Left kidney (tissue), 2 donors: ENCODE results near the gene FGD5. TPM values are rescaled to one million over a fixed set of nuclear protein-coding genes. Genes with fewer than 3 reads are reported as not detected.
"Not testable (repeated sequence)": the region's sequence is repeated elsewhere in the genome, so short reads cannot be mapped to it uniquely, and the experiment has no call there.

Experiments
- DNase-seq: peaks from one replicate; pipeline ENCODE4 v3.0.0-alpha.2; 2013
- polyA plus RNA-seq: library from polyadenylated mRNA; unstranded; fragments of 120-200 nt; gene quantifications from one replicate; pipeline ENCODE4 v1.2.1, GENCODE V29; 2013; ENCODE audit not compliant: insufficient read length

Gene FGD5
- polyA plus RNA-seq, 1 donor: 20.9 TPM

DNA sequence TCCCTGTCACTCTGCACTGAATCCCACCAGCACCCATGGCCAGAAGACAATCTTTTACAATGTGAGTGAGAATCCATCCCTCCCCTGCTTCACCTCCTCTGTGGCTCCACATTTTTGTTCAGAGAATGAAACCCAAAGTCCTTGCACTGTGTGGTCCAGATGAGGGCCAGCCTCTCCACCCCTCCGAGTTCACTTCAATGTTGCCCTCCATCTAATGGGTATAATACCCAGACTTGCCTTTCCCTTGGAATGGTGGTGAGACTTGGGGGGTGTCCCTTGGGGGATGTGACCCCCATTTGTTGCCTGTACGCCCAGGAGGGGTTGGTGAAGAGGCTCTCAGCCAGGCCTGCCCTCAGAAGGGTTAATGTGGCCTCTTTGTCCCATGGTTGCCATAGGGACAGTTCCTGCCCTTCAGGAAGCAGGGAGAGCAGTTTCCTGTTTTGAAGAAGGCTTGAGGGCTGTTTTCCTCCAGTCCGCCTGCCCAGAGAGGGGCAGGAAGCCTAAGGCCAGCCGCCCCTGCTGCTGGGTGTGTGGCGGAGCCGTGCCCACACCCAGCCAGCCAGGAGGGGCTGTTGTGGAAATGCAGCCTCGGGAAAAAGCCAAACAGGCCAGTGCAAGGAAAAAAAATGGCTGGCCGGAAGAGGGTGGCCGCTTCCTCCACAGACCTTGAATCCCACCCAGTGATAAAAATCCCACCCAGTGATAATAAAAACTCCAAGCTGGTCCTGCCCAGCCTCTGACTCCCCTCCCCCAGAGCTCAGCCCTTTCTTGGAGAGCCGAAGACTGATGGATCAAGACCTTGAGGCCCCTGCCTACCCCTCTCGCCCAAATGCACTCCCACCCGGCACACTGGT is 14.6 kb upstream of the FGD5 start:
- no peak for DNase-seq

- DNase-seq: no peak
Measured at GRCh38 chr3:14804835-14805780, 13.7 kb upstream of the FGD5 start.

DNA sequence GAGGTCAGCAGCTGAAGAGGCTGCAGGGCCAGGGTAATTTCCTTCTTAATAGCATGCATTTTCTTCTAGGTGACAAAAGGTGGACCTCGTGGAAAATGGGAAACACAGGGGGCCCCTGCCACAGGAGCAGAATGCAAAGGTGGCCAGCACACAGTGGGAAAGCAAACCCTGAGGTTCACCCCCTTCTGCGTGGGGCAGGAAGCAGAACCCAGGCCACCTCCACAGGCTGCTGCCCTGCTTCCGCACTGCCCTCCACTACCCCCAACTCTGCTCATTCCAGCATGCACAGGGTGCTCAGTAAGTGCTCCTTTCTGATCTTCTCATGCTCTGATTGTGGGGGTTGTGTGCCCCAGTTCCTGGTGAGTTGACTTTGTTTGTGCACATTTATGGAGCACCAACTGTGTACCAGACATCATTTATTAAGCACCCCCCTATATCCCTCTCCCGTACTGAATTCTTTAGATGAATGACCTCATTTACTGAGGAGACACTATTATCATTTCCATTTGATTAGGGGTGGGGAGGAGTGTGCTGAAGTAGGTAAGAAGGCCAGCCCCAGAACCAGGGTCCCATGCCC is 12.7 kb upstream of the FGD5 start:
- no peak for DNase-seq

DNA sequence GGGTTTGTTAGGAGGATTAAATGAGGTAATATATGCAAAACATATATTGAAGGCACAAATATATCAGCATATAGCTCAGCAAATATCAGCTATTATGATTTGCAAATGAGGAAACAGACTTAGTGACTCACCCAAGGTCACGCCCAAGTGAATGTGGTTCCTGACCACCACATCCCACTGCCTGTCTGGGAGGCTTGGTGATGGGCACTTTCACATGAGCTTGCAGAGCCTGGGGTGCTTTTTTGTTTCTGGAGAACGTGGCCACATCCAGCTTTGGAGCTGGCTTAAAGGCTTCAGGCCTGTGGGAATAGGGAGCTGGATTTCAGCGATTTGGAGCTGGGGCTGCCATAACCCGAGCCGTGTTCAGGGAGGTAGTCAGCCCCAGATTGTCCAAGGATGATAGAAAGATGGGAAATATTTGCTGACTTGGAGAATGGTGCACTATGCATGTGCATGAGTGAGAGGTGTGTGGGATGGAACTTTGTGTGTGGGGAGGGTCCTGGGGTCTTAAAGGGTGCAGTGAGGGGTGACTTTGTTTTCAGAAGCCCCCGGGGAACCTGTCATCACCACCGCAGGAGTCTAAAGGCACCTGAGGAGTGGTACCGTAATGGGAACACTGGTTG is 12.0 kb upstream of the FGD5 start:
- DNase-seq: no peak

GRCh38 chr3:14808025-14808424 is 10.7 kb upstream of the FGD5 start:
- no peak for DNase-seq

DNA sequence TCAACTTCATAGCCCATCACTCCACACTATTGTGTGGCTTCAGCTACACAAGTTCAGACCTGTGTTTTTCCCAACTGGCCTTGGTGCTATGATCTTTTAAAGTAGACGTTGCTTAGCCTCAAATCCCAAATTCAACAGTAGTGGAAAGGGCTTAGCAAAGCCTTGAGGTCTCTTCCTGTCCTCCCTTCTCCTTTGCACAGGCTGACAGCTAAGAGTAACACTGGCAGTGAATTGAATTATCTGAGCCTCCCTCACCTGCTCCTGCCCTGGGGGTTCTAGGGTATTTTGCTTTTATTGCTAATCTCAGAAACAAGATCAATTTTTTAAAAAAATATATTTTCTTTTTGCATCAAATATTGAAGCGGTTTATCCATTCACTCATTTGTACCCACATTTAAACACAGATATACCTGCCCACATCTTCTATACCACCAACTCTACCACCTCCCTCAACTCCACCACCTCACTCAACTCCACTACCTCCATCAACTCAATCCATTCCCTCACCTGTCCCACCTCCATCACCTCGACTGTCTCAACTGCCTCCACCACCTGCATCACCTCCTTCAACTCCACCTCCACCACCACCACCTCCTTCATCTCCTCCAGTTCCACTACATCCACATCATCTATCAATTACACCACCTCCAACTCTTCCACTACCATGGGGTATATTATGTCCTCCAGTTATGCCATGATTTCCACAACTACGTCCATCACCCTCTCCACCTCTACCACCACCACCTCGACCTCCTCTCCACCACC is 10.1 kb upstream of the FGD5 start:
- DNase-seq: no peak

DNA sequence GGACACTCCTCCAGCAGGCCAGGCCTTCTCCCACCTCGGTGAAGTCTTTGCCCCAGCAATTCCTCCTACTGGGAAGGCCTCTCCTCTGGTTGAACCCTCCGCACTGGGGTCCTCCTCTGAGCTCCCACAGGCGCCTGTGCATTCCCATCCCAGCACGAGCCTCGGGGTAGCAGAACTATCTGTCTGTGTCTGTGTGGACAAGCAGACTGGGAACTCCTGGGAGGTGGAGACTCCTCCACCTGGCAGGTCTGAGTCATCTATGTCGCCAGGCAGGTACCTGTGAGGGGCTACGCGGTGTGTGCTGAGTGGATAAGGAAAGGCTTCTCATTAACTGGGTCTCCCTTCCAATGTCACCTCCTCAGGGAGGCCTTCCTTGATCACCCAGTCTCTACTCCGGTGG is 9.2 kb upstream of the FGD5 start:
- not testable (repeated sequence) for DNase-seq

- DNase-seq: no peak
Measured at GRCh38 chr3:14810070-14810791, 8.5 kb upstream of the FGD5 start.

DNA sequence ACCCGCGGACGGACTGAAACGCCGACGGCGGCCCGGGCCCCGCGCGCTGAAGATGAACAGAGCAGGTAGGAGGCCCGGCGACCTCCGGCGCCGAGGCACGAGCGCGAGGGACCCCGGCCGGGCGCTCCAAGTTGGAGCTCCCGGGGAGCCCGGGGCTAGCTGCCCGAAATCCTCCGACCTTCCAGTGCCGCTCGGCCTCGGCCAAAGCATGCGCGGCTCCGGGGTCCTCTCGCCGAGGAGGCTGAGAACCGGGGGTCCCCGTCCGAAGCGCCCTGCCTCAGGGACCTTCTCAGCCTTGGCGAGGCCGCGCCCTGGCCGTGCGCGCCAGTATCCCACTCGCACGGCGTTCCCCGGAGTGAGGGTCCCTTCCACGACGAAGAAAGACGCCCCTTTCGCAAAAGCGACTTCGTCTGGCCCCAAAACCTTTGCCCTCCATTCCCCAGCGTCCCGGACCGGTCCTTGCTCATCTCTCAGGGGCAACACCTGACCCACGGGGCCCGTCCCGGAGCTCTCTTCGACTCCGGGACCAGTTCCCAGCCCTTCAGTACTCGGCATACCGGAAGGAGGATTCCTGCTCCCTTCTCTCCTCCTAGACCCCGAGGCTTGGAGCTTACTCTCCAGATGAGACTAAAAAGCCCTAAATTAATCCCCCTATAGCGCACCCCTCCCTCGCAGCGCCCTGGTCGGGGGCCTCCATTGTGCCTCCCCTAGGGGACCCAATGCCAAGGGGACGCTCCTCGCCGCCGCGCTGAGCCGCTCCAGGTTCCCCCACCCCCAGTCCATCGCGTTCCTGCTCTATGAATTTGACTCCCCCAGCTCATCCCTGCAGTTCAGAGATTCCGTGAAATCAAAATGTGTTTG is 7.7 kb upstream of the FGD5 start:
- no peak for DNase-seq

DNA sequence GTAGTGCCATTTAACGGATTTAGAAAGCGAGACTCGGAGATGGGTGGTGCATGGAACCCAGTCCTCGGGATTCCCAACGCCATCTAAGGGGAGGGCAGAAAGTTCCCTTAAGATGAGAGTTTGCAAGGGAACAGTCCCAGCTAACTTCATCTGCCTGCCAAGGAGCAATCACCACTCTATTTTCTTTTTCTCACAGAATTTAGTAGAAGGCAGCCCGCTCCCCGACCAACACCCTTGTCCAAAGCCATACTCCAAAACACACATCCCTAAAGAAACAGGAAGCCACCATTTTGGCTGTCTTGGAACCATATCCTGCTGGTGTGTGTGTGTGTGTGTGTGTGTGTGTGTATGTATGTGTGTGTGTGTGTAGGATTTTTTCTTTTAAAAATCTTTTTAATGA is 7.1 kb upstream of the FGD5 start:
- no peak for DNase-seq

DNA sequence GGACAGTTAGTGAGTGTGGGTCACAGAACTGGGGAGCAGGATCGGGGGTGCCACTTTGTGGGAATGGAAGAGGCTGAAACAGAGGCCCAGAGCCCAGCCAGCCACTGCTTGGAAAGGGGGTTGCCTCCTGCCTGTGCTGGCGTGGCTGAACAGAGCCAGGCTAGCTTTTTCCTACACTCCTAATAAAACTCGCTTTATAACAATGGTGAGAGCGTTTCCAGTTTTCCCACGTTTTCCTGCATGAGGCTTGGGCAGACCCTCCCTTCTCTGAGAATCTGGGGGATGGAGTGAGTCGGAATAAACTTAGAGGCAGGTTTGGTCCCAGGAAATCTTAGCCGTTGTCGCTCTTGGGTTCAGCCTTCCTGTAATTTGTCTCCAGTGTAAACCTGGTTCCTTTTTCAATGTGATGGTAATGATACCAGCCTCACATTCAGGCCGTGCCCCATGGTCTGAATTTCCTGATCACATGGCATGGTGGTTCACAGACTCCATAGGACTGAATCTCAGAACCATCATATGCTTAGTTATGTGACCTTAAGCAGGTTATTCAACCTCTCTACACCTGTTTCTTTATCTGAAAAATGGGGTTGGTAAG is 6.5 kb upstream of the FGD5 start:
- DNase-seq: no peak

DNA sequence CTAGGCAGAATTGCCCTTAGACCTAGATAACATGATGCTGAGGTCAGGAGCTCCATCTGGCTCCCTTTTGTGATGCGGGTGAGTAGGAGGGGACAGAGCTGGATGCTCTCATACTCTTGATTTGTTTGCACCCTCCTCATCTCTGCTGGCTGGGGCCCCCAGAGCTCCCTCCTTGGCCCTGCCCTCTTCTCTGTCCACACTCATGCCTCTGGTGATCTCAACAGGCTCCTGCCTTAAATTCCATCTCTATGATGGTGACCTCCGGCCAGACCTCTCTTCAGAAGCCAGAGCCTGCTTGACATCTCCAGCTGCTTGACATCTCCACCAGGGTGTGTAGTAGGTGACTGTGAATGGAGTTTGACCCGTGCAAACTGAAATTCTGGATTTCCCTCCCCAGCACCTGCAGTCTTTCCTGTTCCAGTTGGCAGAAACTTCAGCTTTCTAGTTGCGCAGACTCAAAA is 4.3 kb upstream of the FGD5 start:
- no peak for DNase-seq

DNA sequence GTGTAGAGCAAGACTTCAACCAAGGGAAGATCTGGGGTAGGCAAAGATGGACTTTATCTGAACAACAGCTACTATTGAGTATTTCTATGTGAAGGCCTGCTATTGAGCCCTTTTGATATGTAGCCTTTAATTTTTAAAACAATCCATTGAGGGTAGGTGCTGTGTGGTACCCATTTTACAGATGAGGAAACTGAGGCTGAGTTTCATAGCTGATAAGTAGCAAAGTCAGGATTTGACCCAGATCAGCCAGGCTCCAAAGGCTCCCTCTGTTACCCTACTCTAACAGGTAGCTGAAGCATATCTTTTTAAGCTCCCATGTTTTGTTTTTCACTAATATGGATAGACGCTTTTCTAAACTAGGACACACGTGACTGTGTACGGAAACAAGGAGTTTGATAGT is 2.4 kb upstream of the FGD5 start:
- no peak for DNase-seq

GRCh38 chr3:14819671-14820070 is 909 bp downstream of the FGD5 start:
- DNase-seq: no peak

GRCh38 chr3:14820156-14820555 is 1.4 kb downstream of the FGD5 start:
- no peak for DNase-seq

GRCh38 chr3:14821151-14821550 is 2.4 kb downstream of the FGD5 start:
- no peak for DNase-seq

- DNase-seq: no peak
Measured at GRCh38 chr3:14822134-14822533, 3.4 kb downstream of the FGD5 start.

DNA sequence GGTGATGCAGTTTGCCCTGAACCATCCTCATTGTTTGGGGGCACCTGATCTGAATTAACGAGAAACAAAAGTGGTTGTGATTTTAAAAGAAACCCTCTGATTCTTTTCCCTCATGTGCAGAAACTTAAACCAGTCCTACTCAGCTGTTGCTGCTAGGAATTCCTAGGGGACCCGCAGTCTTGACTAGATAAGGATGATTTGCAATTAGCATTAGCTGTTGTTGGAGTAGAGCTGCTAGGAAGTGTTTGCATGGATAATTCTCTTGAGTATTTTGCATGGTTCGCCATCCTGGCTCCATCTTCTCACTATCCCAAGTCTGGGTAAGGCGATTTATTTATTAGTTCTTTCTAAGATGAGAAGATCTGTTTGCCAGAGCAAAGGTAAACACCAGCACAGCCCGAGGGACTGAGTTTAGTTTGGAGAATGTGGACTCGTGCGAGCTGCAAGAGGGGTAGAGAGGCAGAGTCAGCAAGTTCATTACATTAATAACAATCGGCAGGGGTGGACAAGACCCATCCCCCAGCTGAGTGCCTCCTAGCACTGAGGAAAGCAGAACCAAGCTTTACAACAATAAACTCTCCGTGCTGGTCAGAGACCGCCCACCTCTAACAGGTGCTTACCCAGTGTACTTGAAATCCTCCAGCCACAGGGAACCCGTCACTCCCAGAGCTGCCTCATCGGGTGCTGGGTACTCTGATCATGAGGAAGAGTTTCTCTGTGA is 4.1 kb downstream of the FGD5 start:
- DNase-seq: no peak

DNA sequence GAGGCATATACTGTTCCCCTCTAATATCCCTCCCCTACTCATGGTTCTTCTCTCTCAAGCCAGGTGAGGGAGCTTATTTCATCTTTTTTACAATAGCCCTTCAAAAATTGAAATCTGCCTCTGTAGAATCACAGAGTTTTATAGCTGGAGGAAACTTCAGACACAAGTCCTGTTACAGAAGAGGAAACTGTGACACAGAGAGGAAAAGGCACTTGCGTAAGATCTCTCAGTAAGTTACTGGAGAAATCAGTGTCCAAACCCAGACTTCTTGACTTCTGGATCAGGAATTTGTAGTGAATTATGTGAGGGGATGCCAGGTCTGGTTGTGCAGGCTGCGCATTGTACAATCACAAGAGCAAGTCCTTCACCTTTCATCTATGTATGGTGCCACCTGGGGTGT is 4.6 kb downstream of the FGD5 start:
- DNase-seq: no peak
